ENCODE results near the gene USP20. TPM values are rescaled to one million over a fixed set of nuclear protein-coding genes. Genes with fewer than 3 reads are reported as not detected.

The USP20 gene
- total and polyA plus RNA-seq, 4 donors = 15.7 to 24.1 (median 21.4) TPM

DNA sequence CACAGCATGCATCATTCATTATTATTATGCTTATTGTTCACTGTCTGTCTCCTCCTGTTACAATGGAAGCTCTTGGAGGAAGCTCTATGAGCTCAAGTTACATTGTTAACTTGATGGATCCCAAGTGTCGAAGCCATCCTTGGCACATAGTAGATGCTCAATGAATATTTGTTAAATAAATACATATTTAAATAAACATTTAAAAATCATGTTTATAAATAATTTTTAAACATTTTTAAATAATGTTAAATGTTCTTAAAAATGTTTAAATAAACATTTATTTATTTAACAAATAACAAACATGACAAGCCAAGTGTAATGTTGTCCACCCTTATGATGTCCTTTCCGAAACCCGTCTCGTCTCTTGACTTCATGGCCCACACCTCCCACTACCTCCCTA, 69.5 kb downstream of the USP20 start:
- Histone ChIP-seq H3K9ac (ENCODE audit: insufficient read depth in 1 of 2, low read length in 2 of 2) (no peak overlapping the region), H3K4me1 (ENCODE audit: control insufficient read depth in 5 of 5, insufficient read depth in 5 of 5, low read length in 5 of 5) (peaks cover 0 to 3% (median 0%) of the 10 kb centered on the region in 5 donors), H3K27me3 (ENCODE audit: control insufficient read depth in 3 of 3, insufficient read depth in 3 of 3, low read length in 2 of 3) (no peaks in the 10 kb centered on the region), H3K4me3 (no peak overlapping the region), H3K27ac (ENCODE audit: low read depth in 1 of 2, low read length in 1 of 2) (no peak overlapping the region), H3K9me3 (ENCODE audit: control insufficient read depth in 4 of 4, insufficient read depth in 3 of 4, low read length in 3 of 4) (no peaks in the 10 kb centered on the region), H3K36me3 (ENCODE audit: control insufficient read depth in 4 of 4, insufficient read depth in 4 of 4, low read length in 4 of 4) (peaks cover 5 to 29% (median 21%) of the 10 kb centered on the region in 4 donors)
- ATAC-seq (ENCODE audit: insufficient read depth, low FRiP score) = no peak
- DNase-seq = no peak
- 92 to 95% methylated on average over 4 of the region's 4 CpGs for WGBS, 2 donors
- TF ChIP-seq, protein P1, sequence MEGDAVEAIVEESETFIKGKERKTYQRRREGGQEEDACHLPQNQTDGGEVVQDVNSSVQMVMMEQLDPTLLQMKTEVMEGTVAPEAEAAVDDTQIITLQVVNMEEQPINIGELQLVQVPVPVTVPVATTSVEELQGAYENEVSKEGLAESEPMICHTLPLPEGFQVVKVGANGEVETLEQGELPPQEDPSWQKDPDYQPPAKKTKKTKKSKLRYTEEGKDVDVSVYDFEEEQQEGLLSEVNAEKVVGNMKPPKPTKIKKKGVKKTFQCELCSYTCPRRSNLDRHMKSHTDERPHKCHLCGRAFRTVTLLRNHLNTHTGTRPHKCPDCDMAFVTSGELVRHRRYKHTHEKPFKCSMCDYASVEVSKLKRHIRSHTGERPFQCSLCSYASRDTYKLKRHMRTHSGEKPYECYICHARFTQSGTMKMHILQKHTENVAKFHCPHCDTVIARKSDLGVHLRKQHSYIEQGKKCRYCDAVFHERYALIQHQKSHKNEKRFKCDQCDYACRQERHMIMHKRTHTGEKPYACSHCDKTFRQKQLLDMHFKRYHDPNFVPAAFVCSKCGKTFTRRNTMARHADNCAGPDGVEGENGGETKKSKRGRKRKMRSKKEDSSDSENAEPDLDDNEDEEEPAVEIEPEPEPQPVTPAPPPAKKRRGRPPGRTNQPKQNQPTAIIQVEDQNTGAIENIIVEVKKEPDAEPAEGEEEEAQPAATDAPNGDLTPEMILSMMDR (IDR thresholded peaks at IDR 0.05; ENCODE audit: control extremely low read depth, extremely low read depth) = no peak

DNA sequence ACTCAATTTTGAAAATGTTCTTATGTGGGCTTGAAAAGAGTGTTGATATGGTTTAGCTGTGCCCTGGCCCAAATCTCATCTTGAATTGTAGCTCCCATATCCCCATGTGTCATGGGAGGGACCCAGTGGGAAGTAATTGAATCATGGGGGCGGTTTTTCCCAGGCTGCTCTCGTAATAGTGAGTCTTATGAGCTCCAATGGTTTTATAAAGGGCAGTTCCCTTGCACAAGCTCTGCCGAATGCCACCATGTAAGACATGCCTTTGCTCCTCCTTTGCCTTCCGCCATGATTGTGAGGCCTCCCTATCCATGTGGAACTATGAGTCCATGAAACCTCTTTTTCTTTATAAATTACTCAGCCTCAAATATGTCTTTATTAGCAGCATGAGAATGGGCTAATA, 71.0 kb downstream of the USP20 start:
- H3K27me3 ChIP-seq (ENCODE audit: control insufficient read depth in 3 of 3, insufficient read depth in 3 of 3, low read length in 2 of 3) = no peaks in the 10 kb centered on the region
- peaks cover 0 to 3% (median 0%) of the 10 kb centered on the region in 5 donors for H3K4me1 ChIP-seq (ENCODE audit: control insufficient read depth in 5 of 5, insufficient read depth in 5 of 5, low read length in 5 of 5)
- no peak overlapping the region for H3K27ac ChIP-seq (ENCODE audit: low read depth in 1 of 2, low read length in 1 of 2)
- WGBS, 2 donors = 94 to 95% methylated on average over 4 of the region's 4 CpGs
- TF ChIP-seq, protein P1 (IDR thresholded peaks at IDR 0.05; ENCODE audit: control extremely low read depth, extremely low read depth) = no peak
- peaks cover 5 to 20% (median 16%) of the 10 kb centered on the region in 4 donors for H3K36me3 ChIP-seq (ENCODE audit: control insufficient read depth in 4 of 4, insufficient read depth in 4 of 4, low read length in 4 of 4)
- ATAC-seq (ENCODE audit: insufficient read depth, low FRiP score) (no peak), DNase-seq (no peak)
- H3K4me3 ChIP-seq = no peak overlapping the region
- no peak overlapping the region for H3K9ac ChIP-seq (ENCODE audit: insufficient read depth in 1 of 2, low read length in 2 of 2)
- H3K9me3 ChIP-seq (ENCODE audit: control insufficient read depth in 4 of 4, insufficient read depth in 3 of 4, low read length in 3 of 4) = no peaks in the 10 kb centered on the region

DNA sequence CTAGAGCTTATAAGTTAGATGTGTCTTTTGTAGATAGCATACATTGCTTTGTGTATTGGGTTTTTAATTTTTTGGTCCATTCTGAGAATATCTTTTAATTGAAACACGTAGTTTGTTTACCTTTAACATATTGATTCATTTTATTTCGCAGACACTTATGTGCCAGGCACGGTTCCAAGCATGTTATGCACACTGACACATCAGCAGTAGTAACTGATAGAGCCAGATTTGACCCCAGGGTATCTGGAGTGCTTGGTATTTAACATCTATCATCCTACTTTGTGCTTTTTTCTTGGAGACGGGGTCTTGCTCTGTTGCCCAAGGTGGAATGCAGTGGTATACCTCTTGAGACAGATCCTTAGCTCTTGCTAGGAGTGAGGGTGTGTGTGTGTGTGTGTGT, 71.9 kb downstream of the USP20 start:
- WGBS, 2 donors = 90 to 95% methylated on average over 4 of the region's 4 CpGs

More for the DNA sequence above, 71.9 kb downstream of the USP20 start:
- no peak overlapping the region for H3K27ac ChIP-seq (ENCODE audit: low read depth in 1 of 2, low read length in 1 of 2)
- H3K4me3 ChIP-seq = no peak overlapping the region
- H3K27me3 ChIP-seq (ENCODE audit: control insufficient read depth in 3 of 3, insufficient read depth in 3 of 3, low read length in 2 of 3) = no peaks in the 10 kb centered on the region
- DNase-seq (no peak), ATAC-seq (ENCODE audit: insufficient read depth, low FRiP score) (no peak)
- peaks cover 5 to 21% (median 13%) of the 10 kb centered on the region in 4 donors for H3K36me3 ChIP-seq (ENCODE audit: control insufficient read depth in 4 of 4, insufficient read depth in 4 of 4, low read length in 4 of 4)
- H3K4me1 ChIP-seq (ENCODE audit: control insufficient read depth in 5 of 5, insufficient read depth in 5 of 5, low read length in 5 of 5) = peaks cover 0 to 2% (median 0%) of the 10 kb centered on the region in 5 donors
- no peak overlapping the region for H3K9ac ChIP-seq (ENCODE audit: insufficient read depth in 1 of 2, low read length in 2 of 2)
- no peaks in the 10 kb centered on the region for H3K9me3 ChIP-seq (ENCODE audit: control insufficient read depth in 4 of 4, insufficient read depth in 3 of 4, low read length in 3 of 4)
- TF ChIP-seq, protein P1 (IDR thresholded peaks at IDR 0.05; ENCODE audit: control extremely low read depth, extremely low read depth) = no peak

Data from lung (tissue), 12 donors.